Trophoblast cell (in vitro differentiated cells and primary cell): ENCODE data around the gene C4orf17.
"Not testable (repeated sequence)": the region's sequence is repeated elsewhere in the genome, so short reads cannot be mapped to it uniquely, and the experiment has no call there.

Source experiments
- DNase-seq, 2 donors: peaks; one replicate each; pipeline ENCODE4 v3.0.0-alpha.2; 2016
- H2AFZ ChIP-seq: 2 replicates; pipeline ENCODE4 v1.6.1; 2013; ENCODE audit warnings: low read length, moderate library complexity, mild to moderate bottlenecking; ENCODE audit not compliant: insufficient read depth, poor library complexity
- H2AK5ac ChIP-seq: 2 replicates; pipeline ENCODE4 v1.6.1; 2013; ENCODE audit warnings: mild to moderate bottlenecking, low read length
- H2BK120ac ChIP-seq: 2 replicates; pipeline ENCODE4 v1.6.1; 2013; ENCODE audit warnings: low read length, mild to moderate bottlenecking, moderate library complexity; ENCODE audit not compliant: insufficient read depth, poor library complexity
- H2BK12ac ChIP-seq: 2 replicates; pipeline ENCODE4 v1.6.1; 2013; ENCODE audit warnings: mild to moderate bottlenecking, low read length, moderate library complexity
- H2BK5ac ChIP-seq: 2 replicates; pipeline ENCODE4 v1.6.1; 2013; ENCODE audit warnings: low read length, low read depth, moderate library complexity, mild to moderate bottlenecking; ENCODE audit not compliant: poor library complexity
- H3K14ac ChIP-seq: 2 replicates; pipeline ENCODE4 v1.6.1; 2013; ENCODE audit warnings: mild to moderate bottlenecking, low read length
- H3K18ac ChIP-seq: 2 replicates; pipeline ENCODE4 v1.6.1; 2013; ENCODE audit warnings: mild to moderate bottlenecking, low read length
- H3K23ac ChIP-seq: 2 replicates; pipeline ENCODE4 v1.6.1; 2013; ENCODE audit warnings: low read length
- H3K27ac ChIP-seq: 2 replicates; pipeline ENCODE4 v1.5.1; 2013; ENCODE audit warnings: low read depth, mild to moderate bottlenecking, inconsistent platforms, low read length, moderate library complexity
- H3K27me3 ChIP-seq: 2 replicates; pipeline ENCODE4 v1.6.1; 2013; ENCODE audit warnings: inconsistent platforms, mild to moderate bottlenecking, low read length, moderate library complexity; ENCODE audit not compliant: insufficient read depth
- H3K36me3 ChIP-seq, 2 experiments: 1 replicate in 1 of 2; 2 replicates in 1 of 2; pipeline ENCODE4 v1.6.1; 2013; ENCODE audit warnings: low read length in 2 of 2, mild to moderate bottlenecking in 2 of 2, moderate library complexity in 1 of 2; ENCODE audit not compliant: insufficient read depth in 2 of 2, control insufficient read depth in 1 of 2
- H3K4ac ChIP-seq: 2 replicates; pipeline ENCODE4 v1.6.1; 2013; ENCODE audit warnings: low read depth, mild to moderate bottlenecking, low read length, moderate library complexity
- H3K4me1 ChIP-seq, 2 experiments: 1 replicate in 1 of 2; 2 replicates in 1 of 2; pipeline ENCODE4 v1.6.1; 2013; ENCODE audit warnings: low read length in 2 of 2, mild to moderate bottlenecking in 2 of 2, moderate library complexity in 1 of 2; ENCODE audit not compliant: insufficient read depth in 2 of 2, control insufficient read depth in 1 of 2
- H3K4me2 ChIP-seq: 2 replicates; pipeline ENCODE4 v1.6.1; 2013; ENCODE audit warnings: inconsistent platforms, mild to moderate bottlenecking, low read length, moderate library complexity
- H3K4me3 ChIP-seq: 2 replicates; pipeline ENCODE4 v1.5.1; 2013; ENCODE audit warnings: mild to moderate bottlenecking, low read depth, low read length, inconsistent platforms
- H3K79me1 ChIP-seq: one replicate; pipeline ENCODE4 v1.6.1; 2013; ENCODE audit warnings: low read length
- H3K79me2 ChIP-seq: 2 replicates; pipeline ENCODE4 v1.6.1; 2013; ENCODE audit warnings: low read length, mild to moderate bottlenecking; ENCODE audit not compliant: control insufficient read depth, insufficient read depth, poor library complexity
- H3K9ac ChIP-seq: 2 replicates; pipeline ENCODE4 v1.6.1; 2013; ENCODE audit warnings: mild to moderate bottlenecking, low read length
- H3K9me3 ChIP-seq: 2 replicates; pipeline ENCODE4 v1.6.1; 2013; ENCODE audit warnings: low read depth, mild to moderate bottlenecking, control low read depth, inconsistent platforms, low read length; ENCODE audit not compliant: insufficient read depth
- H4K12ac ChIP-seq: 2 replicates; pipeline ENCODE4 v1.6.1; 2013; ENCODE audit warnings: low read depth, mild to moderate bottlenecking, low read length, moderate library complexity
- H4K8ac ChIP-seq: 2 replicates; pipeline ENCODE4 v1.6.1; 2013; ENCODE audit warnings: low read depth, mild to moderate bottlenecking, low read length, moderate library complexity
- H4K91ac ChIP-seq: one replicate; pipeline ENCODE4 v1.6.1; 2013; ENCODE audit warnings: low read depth, mild to moderate bottlenecking, low read length, moderate library complexity
- WGBS: extraction: QIAGEN DNeasy Blood & Tissue Kit; methylation state at CpG from one replicate; pipeline ENCODE4 v1.1.7; 2013; ENCODE audit warnings: missing lambda C conversion rate; ENCODE audit not compliant: insufficient read length, insufficient coverage; ENCODE audit errors: extremely low coverage; 5-methylcytosine and 5-hydroxymethylcytosine counted together

Gene C4orf17

DNA sequence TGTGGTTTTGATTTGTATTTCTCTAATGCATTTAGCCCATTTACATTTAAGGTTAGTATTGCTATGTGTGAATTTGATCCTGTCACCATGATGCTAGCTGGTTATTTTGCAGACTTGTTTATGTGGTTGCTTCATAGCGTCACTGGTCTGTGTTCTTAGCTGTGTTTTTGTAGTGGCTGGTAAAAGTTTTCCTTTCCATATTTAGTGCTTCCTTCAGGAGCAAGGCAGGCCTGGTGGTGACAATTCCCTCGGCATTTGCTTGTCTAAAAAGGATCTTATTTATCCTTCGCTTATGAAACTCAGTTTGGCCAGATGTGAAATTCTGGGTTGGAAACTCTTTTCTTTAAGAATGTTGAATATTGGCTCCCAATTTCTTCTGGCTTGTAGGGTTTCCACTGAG lies 23.9 kb downstream of the C4orf17 start:
- H4K91ac ChIP-seq, H3K36me3 ChIP-seq, H3K9ac ChIP-seq, H4K12ac ChIP-seq, H3K4me1 ChIP-seq, H2AFZ ChIP-seq, H3K4me3 ChIP-seq, H3K9me3 ChIP-seq, H3K4ac ChIP-seq, H3K79me1 ChIP-seq, H3K27me3 ChIP-seq, H2AK5ac ChIP-seq, H3K23ac ChIP-seq, H2BK12ac ChIP-seq, H2BK5ac ChIP-seq, H4K8ac ChIP-seq, H2BK120ac ChIP-seq, DNase-seq, H3K27ac ChIP-seq, H3K79me2 ChIP-seq, H3K4me2 ChIP-seq, H3K18ac ChIP-seq, H3K14ac ChIP-seq: not testable (repeated sequence)
- WGBS = no CpG with 5 or more reads among the region's 3 CpGs

DNA sequence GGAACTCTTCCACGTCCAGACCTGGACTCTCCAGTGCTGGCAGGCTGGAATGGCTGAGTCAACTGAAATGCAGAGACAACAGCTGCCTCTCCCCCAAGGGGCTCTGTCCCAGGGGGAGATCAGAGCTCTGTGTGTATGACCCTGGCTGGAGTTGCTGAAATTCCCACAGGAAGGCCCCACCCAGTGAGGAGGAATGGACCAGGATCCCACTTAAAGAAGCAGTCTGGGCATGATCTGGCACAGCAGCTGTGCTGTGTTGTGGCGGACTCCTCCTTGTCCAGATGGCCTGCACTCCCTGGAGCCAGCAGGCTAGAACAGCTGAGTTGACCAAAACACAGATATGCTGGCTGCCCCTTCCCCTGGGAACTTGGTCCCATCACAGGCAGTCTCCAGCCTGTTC lies 25.4 kb downstream of the C4orf17 start:
- Histone ChIP-seq H3K36me3 (no peaks in the 10 kb centered on the region), H2BK12ac (no peak overlapping the region), H2BK5ac (no peak overlapping the region), H3K9me3 (peaks cover 5% of the 10 kb centered on the region), H3K4me1 (no peaks in the 10 kb centered on the region), H3K79me2 (no peaks in the 10 kb centered on the region), H2AK5ac (no peak overlapping the region), H3K27me3 (no peaks in the 10 kb centered on the region), H3K4ac (no peak overlapping the region), H3K9ac (no peak overlapping the region), H3K23ac (no peak overlapping the region), H3K27ac (no peak overlapping the region), H3K4me2 (no peak overlapping the region), H2AFZ (no peak overlapping the region), H3K4me3 (no peak overlapping the region), H3K14ac (no peak overlapping the region), H3K18ac (no peak overlapping the region), H3K79me1 (no peaks in the 10 kb centered on the region), H4K91ac (no peak overlapping the region), H4K12ac (no peak overlapping the region), H2BK120ac (no peak overlapping the region), H4K8ac (no peak overlapping the region)
- no peak for DNase-seq
- no CpG with 5 or more reads among the region's 2 CpGs for WGBS

DNA sequence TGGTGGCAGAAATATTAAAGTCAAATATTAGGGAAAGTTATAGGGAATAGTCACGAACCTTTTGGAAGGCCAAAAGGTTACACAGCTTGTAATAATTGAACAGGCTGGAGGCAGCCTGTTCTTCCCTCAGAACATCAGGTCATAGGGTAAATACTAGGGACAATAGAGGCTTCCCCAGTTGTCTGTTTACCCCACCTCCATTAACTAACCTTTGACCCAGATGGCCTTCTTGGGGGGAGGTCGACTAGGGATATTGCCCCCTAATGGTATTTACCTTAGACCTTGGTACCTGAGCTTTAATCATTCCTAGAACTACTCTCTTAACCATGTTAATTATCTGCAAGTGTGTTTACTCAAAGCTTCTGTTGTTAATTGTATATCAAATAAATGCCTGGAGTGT lies 26.0 kb downstream of the C4orf17 start:
- Histone ChIP-seq H3K23ac (no peak overlapping the region), H4K8ac (no peak overlapping the region), H3K4me3 (no peak overlapping the region), H3K79me2 (no peaks in the 10 kb centered on the region), H2AFZ (no peak overlapping the region), H3K14ac (no peak overlapping the region), H3K27ac (no peak overlapping the region), H4K12ac (no peak overlapping the region), H2BK5ac (no peak overlapping the region), H3K79me1 (no peaks in the 10 kb centered on the region), H3K18ac (no peak overlapping the region), H3K36me3 (no peaks in the 10 kb centered on the region), H3K4ac (no peak overlapping the region), H2BK120ac (no peak overlapping the region), H3K9ac (no peak overlapping the region), H2AK5ac (no peak overlapping the region), H3K9me3 (peaks cover 5% of the 10 kb centered on the region), H3K4me2 (no peak overlapping the region), H4K91ac (no peak overlapping the region), H3K4me1 (no peaks in the 10 kb centered on the region), H2BK12ac (no peak overlapping the region), H3K27me3 (no peaks in the 10 kb centered on the region)
- no CpG with 5 or more reads among the region's 2 CpGs for WGBS
- DNase-seq = no peak

DNA sequence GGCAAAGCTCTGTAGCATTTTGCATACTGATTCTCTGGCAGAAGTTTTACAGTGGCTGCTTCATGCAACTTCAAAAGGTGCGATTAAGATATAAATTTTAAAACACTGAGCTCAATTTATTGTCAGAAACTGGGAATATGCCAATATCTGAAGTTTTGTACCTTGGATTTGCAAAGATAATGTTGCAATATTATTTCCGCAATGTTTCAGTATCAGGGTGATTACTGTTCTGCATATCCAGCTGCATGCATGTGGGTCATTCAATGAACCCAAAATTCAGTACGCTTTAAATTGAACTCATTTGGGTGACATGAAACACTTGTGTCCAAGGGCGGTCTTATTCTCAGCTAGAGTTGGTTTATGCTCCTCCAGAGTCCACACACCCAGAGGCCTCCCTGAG lies 26.9 kb downstream of the C4orf17 start:
- H4K91ac ChIP-seq = no peak overlapping the region
- no peak overlapping the region for H3K14ac ChIP-seq
- H3K4me3 ChIP-seq = no peak overlapping the region
- H4K8ac ChIP-seq = no peak overlapping the region
- no peak overlapping the region for H3K9ac ChIP-seq
- no peak overlapping the region for H3K18ac ChIP-seq
- H2AK5ac ChIP-seq = no peak overlapping the region
- no peak overlapping the region for H3K23ac ChIP-seq
- no peak overlapping the region for H3K27ac ChIP-seq
- H3K9me3 ChIP-seq = peaks cover 5% of the 10 kb centered on the region
- no peaks in the 10 kb centered on the region for H3K4me1 ChIP-seq
- no CpG with 5 or more reads among the region's 4 CpGs for WGBS
- no peak overlapping the region for H3K4ac ChIP-seq
- H2BK120ac ChIP-seq = no peak overlapping the region
- no peaks in the 10 kb centered on the region for H3K79me1 ChIP-seq
- no peaks in the 10 kb centered on the region for H3K27me3 ChIP-seq
- H3K36me3 ChIP-seq = no peaks in the 10 kb centered on the region
- H2BK12ac ChIP-seq = no peak overlapping the region
- H3K4me2 ChIP-seq = no peak overlapping the region
- no peak for DNase-seq
- H2BK5ac ChIP-seq = no peak overlapping the region
- no peak overlapping the region for H2AFZ ChIP-seq
- no peak overlapping the region for H4K12ac ChIP-seq
- H3K79me2 ChIP-seq = no peaks in the 10 kb centered on the region
